Measurements from ENCODE around the gene TPRN. TPM values are rescaled to one million over a fixed set of nuclear protein-coding genes. Genes with fewer than 3 reads are reported as not detected.
A peak's percentile ranks its signal among the peaks of the same experiment; 100 is the strongest.
"Not testable (repeated sequence)": the region's sequence is repeated elsewhere in the genome, so short reads cannot be mapped to it uniquely, and the experiment has no call there.

The TPRN gene
- total and polyA plus RNA-seq, 12 donors = 10.2 to 31.5 (median 20.4) TPM

DNA sequence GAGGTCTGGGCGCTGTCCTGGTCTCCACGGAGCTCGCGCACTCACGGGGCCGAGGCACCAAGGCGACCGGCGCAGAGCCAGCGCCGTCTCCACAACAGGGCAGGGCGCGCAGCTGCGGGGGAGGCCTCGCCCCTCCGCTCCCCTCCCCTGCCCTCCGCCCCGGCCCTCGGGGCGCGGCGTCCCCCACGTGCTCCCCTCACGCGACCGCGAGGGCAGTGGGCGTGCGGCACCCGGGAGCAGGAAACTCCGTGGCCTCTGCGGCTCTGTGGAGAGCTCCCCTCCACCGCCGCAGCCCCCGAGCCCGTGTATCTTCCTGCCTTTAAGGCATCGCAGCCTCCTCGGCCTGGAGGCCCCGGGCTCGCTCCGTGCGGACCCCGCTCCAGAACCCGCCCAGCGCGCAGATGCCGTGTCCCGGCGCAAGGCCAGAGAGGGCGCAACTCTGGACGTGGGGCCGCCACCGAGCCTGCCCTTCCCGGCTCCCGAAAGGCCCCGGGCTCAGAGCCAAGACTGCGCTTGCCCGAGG lies 39.8 kb upstream of the TPRN start:
- DNase-seq (peak; percentile 79 to 85), ATAC-seq (peak; percentile 51 to 68 (median 57))
- WGBS, 2 donors = 0 to 1% methylated on average over 48 to 58 of the region's 58 CpGs
- Histone ChIP-seq H3K27ac (peak overlapping the region; percentile 88 to 100 (median 98)), H3K36me3 (peaks cover 0 to 26% (median 12%) of the 10 kb centered on the region in 9 donors), H3K9me3 (no peaks in the 10 kb centered on the region), H3K4me1 (peaks cover 16 to 76% (median 56%) of the 10 kb centered on the region in 9 donors), H3K4me3 (peak overlapping the region; percentile 48 to 97 (median 70)), H3K27me3 (peaks cover 0 to 2% (median 0%) of the 10 kb centered on the region in 7 donors)
- TF ChIP-seq, protein P1, sequence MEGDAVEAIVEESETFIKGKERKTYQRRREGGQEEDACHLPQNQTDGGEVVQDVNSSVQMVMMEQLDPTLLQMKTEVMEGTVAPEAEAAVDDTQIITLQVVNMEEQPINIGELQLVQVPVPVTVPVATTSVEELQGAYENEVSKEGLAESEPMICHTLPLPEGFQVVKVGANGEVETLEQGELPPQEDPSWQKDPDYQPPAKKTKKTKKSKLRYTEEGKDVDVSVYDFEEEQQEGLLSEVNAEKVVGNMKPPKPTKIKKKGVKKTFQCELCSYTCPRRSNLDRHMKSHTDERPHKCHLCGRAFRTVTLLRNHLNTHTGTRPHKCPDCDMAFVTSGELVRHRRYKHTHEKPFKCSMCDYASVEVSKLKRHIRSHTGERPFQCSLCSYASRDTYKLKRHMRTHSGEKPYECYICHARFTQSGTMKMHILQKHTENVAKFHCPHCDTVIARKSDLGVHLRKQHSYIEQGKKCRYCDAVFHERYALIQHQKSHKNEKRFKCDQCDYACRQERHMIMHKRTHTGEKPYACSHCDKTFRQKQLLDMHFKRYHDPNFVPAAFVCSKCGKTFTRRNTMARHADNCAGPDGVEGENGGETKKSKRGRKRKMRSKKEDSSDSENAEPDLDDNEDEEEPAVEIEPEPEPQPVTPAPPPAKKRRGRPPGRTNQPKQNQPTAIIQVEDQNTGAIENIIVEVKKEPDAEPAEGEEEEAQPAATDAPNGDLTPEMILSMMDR (IDR thresholded peaks at IDR 0.05) = peak in 2 of 9 donors; percentile 13 to 21
- intact Hi-C loops (cut with DNase I) = loop anchor here in 1 of 10 donors (2.0 kb wide), 1 partner anchor 18 kb away; the partner anchor contains the start of gene RNF208

DNA sequence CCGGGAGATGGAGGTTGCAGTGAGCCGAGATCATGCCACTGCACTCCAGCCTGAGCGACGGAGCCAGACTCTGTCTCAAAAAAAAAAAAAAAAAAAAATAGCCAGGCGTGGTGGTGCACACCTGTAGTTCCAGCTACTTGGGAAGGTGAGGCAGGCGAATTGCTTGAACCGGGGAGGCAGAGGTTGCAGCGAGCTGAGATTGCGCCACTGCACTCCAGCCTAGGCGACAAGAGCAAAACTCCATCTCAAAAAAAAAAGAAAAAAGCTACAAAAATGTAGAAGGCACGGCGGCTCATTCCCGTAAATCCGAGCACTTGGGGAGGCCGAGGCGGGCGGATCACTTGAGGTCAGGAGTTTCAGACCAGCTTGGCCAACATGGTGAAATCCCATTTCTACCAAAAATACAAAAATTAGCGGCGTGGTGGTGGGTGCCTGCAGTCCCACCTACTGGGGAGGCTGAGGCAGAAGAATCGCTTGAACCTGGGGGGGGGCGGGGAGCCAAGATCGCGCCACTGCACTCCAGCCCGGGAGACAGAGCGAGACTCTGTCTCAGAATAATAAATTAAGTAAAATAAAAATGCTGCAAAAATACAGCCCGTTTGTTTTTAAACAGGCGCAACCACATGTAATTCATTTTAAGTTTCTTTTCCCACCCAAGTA lies 39.1 kb upstream of the TPRN start:
- H3K4me3 ChIP-seq = peak overlapping the region; percentile 48 to 97 (median 70)
- WGBS, 2 donors = 57 to 60% methylated on average over 27 of the region's 27 CpGs
- DNase-seq, H3K27me3 ChIP-seq, ATAC-seq, H3K9me3 ChIP-seq: not testable (repeated sequence)
- peaks cover 0 to 26% (median 12%) of the 10 kb centered on the region in 9 donors for H3K36me3 ChIP-seq
- H3K4me1 ChIP-seq = peaks cover 16 to 76% (median 56%) of the 10 kb centered on the region in 9 donors
- intact Hi-C loops (cut with DNase I) = loop anchor here in 3 of 10 donors (2.0 to 10.0 kb wide), 3 partner anchors 17 to 455 kb away; partner anchors contain the start of gene RNF208 (in 1 of the 3)
- peak overlapping the region; percentile 88 to 100 (median 98) for H3K27ac ChIP-seq

DNA sequence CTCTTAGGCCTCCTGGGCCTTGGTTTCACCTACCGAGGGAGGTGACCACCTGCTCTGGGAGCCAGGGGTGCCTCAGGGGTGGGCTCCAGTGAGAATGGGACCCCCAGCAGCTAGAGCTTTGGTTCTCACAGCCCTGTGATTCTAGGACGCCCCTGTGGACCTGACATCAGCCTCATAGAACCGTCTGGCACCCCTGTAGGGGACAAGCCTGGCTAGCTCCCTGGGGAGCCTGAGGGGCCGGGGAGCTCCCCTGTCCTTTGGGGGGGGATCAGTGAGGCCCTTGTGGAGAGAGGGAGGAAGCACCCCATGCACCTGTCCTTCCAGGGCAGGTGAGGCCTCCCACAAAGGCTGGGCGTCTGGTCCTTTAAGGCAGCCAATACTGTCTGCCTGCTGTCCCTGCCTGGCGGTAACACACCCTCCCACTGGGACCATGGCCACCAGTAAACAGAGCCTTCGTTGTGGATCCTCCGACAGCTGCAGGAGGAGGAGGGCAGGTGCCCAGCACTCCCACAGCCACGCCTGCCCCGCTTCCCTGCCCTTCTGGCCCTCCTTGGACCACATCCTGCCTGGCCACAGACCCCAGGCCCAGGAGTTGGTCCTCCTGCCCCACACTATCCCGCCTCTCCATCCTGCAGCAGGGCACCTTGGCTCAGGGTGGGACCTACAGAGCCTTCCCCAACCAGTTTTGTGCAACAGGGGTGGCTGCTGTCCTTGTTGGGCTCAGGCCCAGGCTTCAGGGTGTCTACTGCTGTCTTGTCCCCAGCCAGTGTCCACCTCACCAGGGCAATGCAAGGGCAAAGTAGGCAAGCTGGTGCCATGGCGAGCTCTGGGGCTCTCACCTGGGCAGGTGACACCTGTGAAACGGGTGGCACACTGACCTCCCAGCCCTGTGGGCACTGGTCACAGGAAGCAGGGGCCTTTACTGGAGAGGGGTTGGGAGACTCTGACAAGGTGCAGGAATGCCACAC lies 37.5 kb upstream of the TPRN start:
- Histone ChIP-seq H3K27ac (peak overlapping the region in 1 of 10 donors; percentile 46), H3K27me3 (peaks cover 0 to 20% (median 14%) of the 10 kb centered on the region in 7 donors), H3K4me1 (peaks cover 16 to 61% (median 46%) of the 10 kb centered on the region in 9 donors), H3K9me3 (no peaks in the 10 kb centered on the region), H3K36me3 (peaks cover 0 to 15% (median 10%) of the 10 kb centered on the region in 9 donors), H3K4me3 (no peak overlapping the region)
- TF ChIP-seq, protein P1 (IDR thresholded peaks at IDR 0.05) = no peak
- DNase-seq (no peak), ATAC-seq (no peak)
- intact Hi-C loops (cut with DNase I) = loop anchor here in 2 of 10 donors (5.0 to 10.0 kb wide), 2 partner anchors 121 to 453 kb away; no protein-coding TSS in a partner anchor
- 71 to 74% methylated on average over 13 of the region's 13 CpGs for WGBS, 2 donors

DNA sequence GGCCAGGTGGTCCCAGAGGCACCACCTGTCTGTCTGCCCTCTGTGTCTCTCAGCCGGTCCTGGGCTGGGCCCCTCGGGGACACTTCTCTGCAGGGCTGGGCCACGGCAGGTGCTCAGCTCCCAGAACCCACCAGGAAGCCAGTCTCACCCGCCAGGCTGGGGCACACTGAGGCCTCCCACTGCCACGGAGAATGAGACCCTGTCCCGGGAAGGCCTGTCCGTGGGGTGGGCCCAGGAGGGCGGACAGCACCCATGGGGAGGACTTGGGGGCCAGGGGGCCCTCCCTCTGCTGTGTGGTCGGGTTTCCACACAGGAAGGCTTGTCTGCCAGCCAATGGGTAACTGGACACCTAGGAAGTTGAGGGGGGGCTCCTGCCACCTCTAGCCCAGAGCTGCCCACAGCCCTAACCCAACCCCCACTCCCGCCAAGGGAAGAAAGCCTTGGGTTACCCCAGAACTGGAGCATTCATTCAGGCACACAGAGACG lies 36.4 kb upstream of the TPRN start:
- no peak for ATAC-seq
- intact Hi-C loops (cut with DNase I) = loop anchor here in 2 of 10 donors (5.0 to 10.0 kb wide), 2 partner anchors 120 to 452 kb away; no protein-coding TSS in a partner anchor
- Histone ChIP-seq H3K27me3 (peaks cover 2 to 31% (median 24%) of the 10 kb centered on the region in 7 donors), H3K9me3 (no peaks in the 10 kb centered on the region), H3K36me3 (peaks cover 0 to 4% (median 1%) of the 10 kb centered on the region in 9 donors), H3K27ac (peak overlapping the region in 2 of 10 donors; percentile 2 to 8), H3K4me3 (peak overlapping the region in 5 of 10 donors; percentile 20 to 40 (median 34)), H3K4me1 (peaks cover 14 to 50% (median 36%) of the 10 kb centered on the region in 9 donors)
- 55 to 56% methylated on average over 11 of the region's 11 CpGs for WGBS, 2 donors
- TF ChIP-seq, protein P1 (IDR thresholded peaks at IDR 0.05) = no peak
- DNase-seq = no peak

Measured in heart right ventricle (tissue), 16 donors.